Liver (tissue), 9 donors: ENCODE measurements around the gene NEUROG1. TPM values are rescaled to one million over a fixed set of nuclear protein-coding genes. Genes with fewer than 3 reads are reported as not detected.

Experiments
- DNase-seq: peaks from one replicate; pipeline ENCODE4 v3.0.0-alpha.2; 2017; ENCODE audit warnings: low spot score
- H3K27ac ChIP-seq, 2 donors: one replicate each; pipeline ENCODE4 v1.7.0; 2013; ENCODE audit warnings: inconsistent platforms in 2 of 2, low read length in 2 of 2, control low read depth in 1 of 2, low read depth in 1 of 2, mild to moderate bottlenecking in 1 of 2
- H3K27me3 ChIP-seq, 4 donors: one replicate each; pipeline versions ENCODE4 v1.6.1 to v1.7.0; 2013; ENCODE audit warnings: low read length in 3 of 4, inconsistent platforms in 1 of 4, mild to moderate bottlenecking in 1 of 4, moderate library complexity in 1 of 4; ENCODE audit not compliant: control insufficient read depth in 4 of 4, insufficient read depth in 4 of 4
- H3K36me3 ChIP-seq, 4 donors: one replicate each; pipeline versions ENCODE4 v1.6.1 to v1.7.0; 2013; ENCODE audit warnings: low read length in 3 of 4, mild to moderate bottlenecking in 3 of 4, low read depth in 1 of 4, moderate library complexity in 1 of 4; ENCODE audit not compliant: control insufficient read depth in 4 of 4, insufficient read depth in 3 of 4
- H3K4me1 ChIP-seq, 4 donors: one replicate each; pipeline versions ENCODE4 v1.6.1 to v1.7.0; 2013; ENCODE audit warnings: low read length in 3 of 4, mild to moderate bottlenecking in 3 of 4, moderate library complexity in 1 of 4; ENCODE audit not compliant: control insufficient read depth in 4 of 4, insufficient read depth in 4 of 4
- H3K4me3 ChIP-seq, 3 donors: one replicate each; pipeline versions ENCODE4 v1.6.1 to v1.7.0; 2013; ENCODE audit warnings: low read length in 3 of 3, control low read depth in 1 of 3, low read depth in 1 of 3, mild to moderate bottlenecking in 1 of 3
- H3K9ac ChIP-seq, 2 donors: one replicate each; pipeline ENCODE4 v1.7.0; 2013; ENCODE audit warnings: low read length in 2 of 2, mild to moderate bottlenecking in 2 of 2, moderate library complexity in 2 of 2, control low read depth in 1 of 2, low read depth in 1 of 2
- H3K9me3 ChIP-seq, 4 donors: one replicate each; pipeline versions ENCODE4 v1.6.1 to v1.7.0; 2013; ENCODE audit warnings: low read length in 3 of 4; ENCODE audit not compliant: control insufficient read depth in 4 of 4
- EGR1 ChIP-seq, 2 donors: IDR thresholded peaks; 2 replicates each; pipeline ENCODE4 v1.6.1; 2016 to 2018; ENCODE audit warnings: antibody characterized with exemption in 2 of 2, low read depth in 2 of 2
- FOXA1 ChIP-seq: IDR thresholded peaks from 2 replicates; pipeline ENCODE4 v1.6.1; 2016; ENCODE audit warnings: antibody characterized with exemption
- FOXA2 ChIP-seq: IDR thresholded peaks from 2 replicates; pipeline ENCODE4 v1.6.1; 2016; ENCODE audit warnings: antibody characterized with exemption
- GABPA ChIP-seq, 2 donors: IDR thresholded peaks in 1 of 2; conservative IDR thresholded peaks in 1 of 2; 2 replicates each; pipeline ENCODE4 v1.6.1; 2016; ENCODE audit warnings: antibody characterized with exemption in 2 of 2, mild to moderate bottlenecking in 1 of 2, moderate library complexity in 1 of 2
- HNF4G ChIP-seq: IDR thresholded peaks from 2 replicates; pipeline ENCODE4 v1.6.1; 2016; ENCODE audit warnings: antibody characterized with exemption
- RAD21 ChIP-seq, 2 donors: IDR thresholded peaks; 2 replicates each; pipeline ENCODE4 v1.6.1; 2016; ENCODE audit warnings: antibody characterized with exemption in 2 of 2, mild to moderate bottlenecking in 2 of 2
- RXRA ChIP-seq, 2 donors: IDR thresholded peaks; 2 replicates each; pipeline ENCODE4 v1.6.1; 2017 to 2018; ENCODE audit warnings: antibody characterized with exemption in 2 of 2, mild to moderate bottlenecking in 1 of 2
- SP1 ChIP-seq: IDR thresholded peaks from 2 replicates; pipeline ENCODE4 v1.6.1; 2018; ENCODE audit warnings: antibody characterized with exemption, mild to moderate bottlenecking
- TAF1 ChIP-seq: conservative IDR thresholded peaks from 2 replicates; pipeline ENCODE4 v1.6.1; 2016; ENCODE audit warnings: antibody characterized with exemption, mild to moderate bottlenecking
- YY1 ChIP-seq: IDR thresholded peaks from 2 replicates; pipeline ENCODE4 v1.6.1; 2016; ENCODE audit warnings: antibody characterized with exemption, mild to moderate bottlenecking
- ZBTB33 ChIP-seq: IDR thresholded peaks from 2 replicates; pipeline ENCODE4 v1.6.1; 2016; ENCODE audit warnings: antibody characterized with exemption
- WGBS: extraction: QIAGEN DNeasy Blood & Tissue Kit; methylation state at CpG from one replicate; pipeline ENCODE4 v1.1.7; 2013; 5-methylcytosine and 5-hydroxymethylcytosine counted together
- polyA plus RNA-seq, 2 donors: library from polyadenylated mRNA; stranded (reverse) in 1 of 2; unstranded in 1 of 2; fragments of 200-250 nt in 1 of 2; fragments of >200 nt in 1 of 2; fragmentation: Nextera tagmentation in 1 of 2; extraction: Ambion mirVana in 1 of 2; gene quantifications; one replicate each; pipeline versions ENCODE4 v1.2.1 to v1.2.3, GENCODE V29; 2013 to 2015
- total RNA-seq, 2 donors: library from RNA; depleted of rRNA; stranded (reverse); fragments of >200 nt; gene quantifications; one replicate each; pipeline ENCODE4 v1.2.3, GENCODE V29; 2014
- TF ChIP-seq, protein P1 (sequence below): IDR thresholded peaks from 2 replicates; pipeline ENCODE4 v1.6.1; 2016; ENCODE audit warnings: antibody characterized with exemption, mild to moderate bottlenecking
- TF ChIP-seq, protein P2 (sequence below): fragments of 150-350 bp; IDR thresholded peaks from 2 replicates; pipeline ENCODE4 v1.5.1; 2017; ENCODE audit warnings: improper control_type of control experiment, low read depth, low read length; ENCODE audit not compliant: missing input control
- TF ChIP-seq, protein P3 (sequence below): IDR thresholded peaks from 2 replicates; pipeline ENCODE4 v1.6.1; 2016; ENCODE audit warnings: antibody characterized with exemption
- donor health status: healthy.
- donor health status: healthy.
- donor health status: healthy.
- donor health status: healthy.
- donor health status: healthy.

The NEUROG1 gene
- total and polyA plus RNA-seq, 4 donors = not detected

DNA sequence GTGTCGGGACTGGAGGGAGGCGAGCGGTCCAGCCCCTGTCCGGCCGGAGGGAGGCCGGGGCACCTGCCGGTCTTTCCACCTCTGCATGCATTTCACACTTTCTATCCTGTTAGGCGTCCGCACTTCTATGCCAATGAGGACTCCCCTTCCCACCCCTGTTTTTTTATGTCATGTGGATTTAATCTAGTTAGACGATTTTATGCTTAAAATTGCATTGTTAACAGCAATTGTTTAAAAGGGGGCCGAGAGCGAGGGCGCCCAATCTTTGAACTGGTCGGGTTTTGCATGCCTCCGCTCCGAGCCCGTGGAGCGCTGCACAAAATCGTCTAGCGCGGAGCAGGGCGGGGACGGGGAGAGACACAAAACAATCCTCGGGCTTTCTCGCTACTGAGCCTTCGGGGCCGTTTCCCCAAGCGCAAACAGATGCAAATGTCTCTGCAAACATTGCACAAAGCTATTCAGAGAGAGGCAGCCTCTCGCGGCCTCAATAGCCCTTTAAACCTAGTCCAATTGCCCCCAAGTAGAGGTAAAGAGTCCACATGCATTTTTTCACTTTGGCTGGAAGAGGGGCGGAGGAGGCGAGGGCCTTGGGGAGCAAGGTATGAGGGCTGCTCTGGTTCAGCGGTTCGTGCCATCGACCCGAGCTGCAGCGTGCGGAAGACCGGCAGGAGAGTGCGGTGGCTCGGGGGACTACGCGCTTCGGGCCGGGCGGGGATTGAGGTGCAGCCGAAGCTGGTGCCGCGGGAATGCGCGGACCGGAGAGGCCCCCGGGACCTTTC lies 46.1 kb downstream of the NEUROG1 start:
- peaks cover 2 to 23% (median 17%) of the 10 kb centered on the region in 4 donors for H3K27me3 ChIP-seq
- 3% methylated on average over 53 of the region's 53 CpGs for WGBS
- H3K4me1 ChIP-seq = peaks cover 2 to 19% (median 13%) of the 10 kb centered on the region in 4 donors
- no peak for DNase-seq
- H3K27ac ChIP-seq = no peak overlapping the region
- H3K36me3 ChIP-seq = no peaks in the 10 kb centered on the region
- TF ChIP-seq, protein P1, sequence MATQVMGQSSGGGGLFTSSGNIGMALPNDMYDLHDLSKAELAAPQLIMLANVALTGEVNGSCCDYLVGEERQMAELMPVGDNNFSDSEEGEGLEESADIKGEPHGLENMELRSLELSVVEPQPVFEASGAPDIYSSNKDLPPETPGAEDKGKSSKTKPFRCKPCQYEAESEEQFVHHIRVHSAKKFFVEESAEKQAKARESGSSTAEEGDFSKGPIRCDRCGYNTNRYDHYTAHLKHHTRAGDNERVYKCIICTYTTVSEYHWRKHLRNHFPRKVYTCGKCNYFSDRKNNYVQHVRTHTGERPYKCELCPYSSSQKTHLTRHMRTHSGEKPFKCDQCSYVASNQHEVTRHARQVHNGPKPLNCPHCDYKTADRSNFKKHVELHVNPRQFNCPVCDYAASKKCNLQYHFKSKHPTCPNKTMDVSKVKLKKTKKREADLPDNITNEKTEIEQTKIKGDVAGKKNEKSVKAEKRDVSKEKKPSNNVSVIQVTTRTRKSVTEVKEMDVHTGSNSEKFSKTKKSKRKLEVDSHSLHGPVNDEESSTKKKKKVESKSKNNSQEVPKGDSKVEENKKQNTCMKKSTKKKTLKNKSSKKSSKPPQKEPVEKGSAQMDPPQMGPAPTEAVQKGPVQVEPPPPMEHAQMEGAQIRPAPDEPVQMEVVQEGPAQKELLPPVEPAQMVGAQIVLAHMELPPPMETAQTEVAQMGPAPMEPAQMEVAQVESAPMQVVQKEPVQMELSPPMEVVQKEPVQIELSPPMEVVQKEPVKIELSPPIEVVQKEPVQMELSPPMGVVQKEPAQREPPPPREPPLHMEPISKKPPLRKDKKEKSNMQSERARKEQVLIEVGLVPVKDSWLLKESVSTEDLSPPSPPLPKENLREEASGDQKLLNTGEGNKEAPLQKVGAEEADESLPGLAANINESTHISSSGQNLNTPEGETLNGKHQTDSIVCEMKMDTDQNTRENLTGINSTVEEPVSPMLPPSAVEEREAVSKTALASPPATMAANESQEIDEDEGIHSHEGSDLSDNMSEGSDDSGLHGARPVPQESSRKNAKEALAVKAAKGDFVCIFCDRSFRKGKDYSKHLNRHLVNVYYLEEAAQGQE = no peak
- TF ChIP-seq GABPA (IDR thresholded peaks at IDR 0.05 in 1 of 2, conservative IDR thresholded peaks at IDR 0.05 in 1 of 2) (no peak), HNF4G (no peak), FOXA2 (no peak), RXRA (IDR thresholded peaks at IDR 0.05) (no peak), TAF1 (no peak), SP1 (no peak), RAD21 (IDR thresholded peaks at IDR 0.05) (no peak), YY1 (no peak), FOXA1 (no peak), ZBTB33 (no peak), EGR1 (IDR thresholded peaks at IDR 0.05; ENCODE audit: low read depth in 2 of 2) (no peak)
- TF ChIP-seq, protein P2, sequence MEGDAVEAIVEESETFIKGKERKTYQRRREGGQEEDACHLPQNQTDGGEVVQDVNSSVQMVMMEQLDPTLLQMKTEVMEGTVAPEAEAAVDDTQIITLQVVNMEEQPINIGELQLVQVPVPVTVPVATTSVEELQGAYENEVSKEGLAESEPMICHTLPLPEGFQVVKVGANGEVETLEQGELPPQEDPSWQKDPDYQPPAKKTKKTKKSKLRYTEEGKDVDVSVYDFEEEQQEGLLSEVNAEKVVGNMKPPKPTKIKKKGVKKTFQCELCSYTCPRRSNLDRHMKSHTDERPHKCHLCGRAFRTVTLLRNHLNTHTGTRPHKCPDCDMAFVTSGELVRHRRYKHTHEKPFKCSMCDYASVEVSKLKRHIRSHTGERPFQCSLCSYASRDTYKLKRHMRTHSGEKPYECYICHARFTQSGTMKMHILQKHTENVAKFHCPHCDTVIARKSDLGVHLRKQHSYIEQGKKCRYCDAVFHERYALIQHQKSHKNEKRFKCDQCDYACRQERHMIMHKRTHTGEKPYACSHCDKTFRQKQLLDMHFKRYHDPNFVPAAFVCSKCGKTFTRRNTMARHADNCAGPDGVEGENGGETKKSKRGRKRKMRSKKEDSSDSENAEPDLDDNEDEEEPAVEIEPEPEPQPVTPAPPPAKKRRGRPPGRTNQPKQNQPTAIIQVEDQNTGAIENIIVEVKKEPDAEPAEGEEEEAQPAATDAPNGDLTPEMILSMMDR = no peak
- TF ChIP-seq, protein P3, sequence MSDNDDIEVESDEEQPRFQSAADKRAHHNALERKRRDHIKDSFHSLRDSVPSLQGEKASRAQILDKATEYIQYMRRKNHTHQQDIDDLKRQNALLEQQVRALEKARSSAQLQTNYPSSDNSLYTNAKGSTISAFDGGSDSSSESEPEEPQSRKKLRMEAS = no peak
- no peaks in the 10 kb centered on the region for H3K9me3 ChIP-seq
- peak overlapping the region in 1 of 3 donors; percentile 21 for H3K4me3 ChIP-seq
- no peak overlapping the region for H3K9ac ChIP-seq
